HEK293 (cell line): Measurements from ENCODE around the gene TRIM66.

ENCODE experiments used
- CTCF ChIA-PET: fragments of 350-600 bp; formaldehyde crosslinking; extraction: SDS; loops from one replicate; lab custom pipeline; 2021; ENCODE audit warnings: antibody characterized with exemption; lab: Yijun Ruan, JAX
- POLR2A ChIA-PET: fragments of 300-600 bp; formaldehyde crosslinking; extraction: SDS; loops from one replicate; lab custom pipeline; 2020; ENCODE audit warnings: antibody characterized with exemption, inconsistent platforms; lab: Yijun Ruan, JAX
- H3K27ac ChIP-seq: fragments of 200-500 bp; sonication (Bioruptor generic); 2 replicates; pipeline ENCODE4 v1.5.1; 2014; ENCODE audit warnings: low read depth, low read length, control low read depth, inconsistent platforms; ENCODE audit errors: extremely low read depth
- H3K36me3 ChIP-seq, 2 experiments: fragments of 200-500 bp in 1 of 2; sonication (Bioruptor generic) in 1 of 2; 1 replicate in 1 of 2; 2 replicates in 1 of 2; pipeline ENCODE4 v1.5.1; 2014 to 2017; ENCODE audit warnings: inconsistent platforms in 2 of 2, low read length in 2 of 2; ENCODE audit not compliant: control insufficient read depth in 2 of 2, insufficient read depth in 1 of 2
- H3K4me1 ChIP-seq: fragments of 200-500 bp; sonication (Bioruptor generic); 2 replicates; pipeline ENCODE4 v1.5.1; 2014; ENCODE audit warnings: mild to moderate bottlenecking, low read length, inconsistent platforms; ENCODE audit not compliant: control insufficient read depth, insufficient read depth
- H3K4me3 ChIP-seq: 2 replicates; pipeline ENCODE4 v1.5.1; 2011; ENCODE audit warnings: low read depth, mild to moderate bottlenecking, control low read depth, low read length, moderate library complexity
- H3K9me3 ChIP-seq: fragments of 200-500 bp; sonication (Bioruptor generic); 2 replicates; pipeline ENCODE4 v1.5.1; 2014; ENCODE audit warnings: low read depth, low read length, inconsistent platforms; ENCODE audit not compliant: control insufficient read depth, insufficient read depth
- GLIS1 ChIP-seq: fragments of 450-650 bp; formaldehyde crosslinking; IDR thresholded peaks from 2 replicates; pipeline ENCODE4 v1.5.1; 2016; ENCODE audit warnings: missing biosample characterization, missing genetic modification characterization
- IKZF3 ChIP-seq: fragments of 450-650 bp; IDR thresholded peaks from 2 replicates; pipeline ENCODE4 v1.5.0; 2018; ENCODE audit warnings: missing biosample characterization, mild to moderate bottlenecking, missing genetic modification characterization, moderate library complexity
- KLF17 ChIP-seq: fragments of 450-650 bp; formaldehyde crosslinking; IDR thresholded peaks from 2 replicates; pipeline ENCODE4 v1.5.1; 2016; ENCODE audit warnings: missing biosample characterization, missing genetic modification characterization
- KLF8 ChIP-seq: fragments of 450-650 bp; formaldehyde crosslinking; IDR thresholded peaks from 2 replicates; pipeline ENCODE4 v1.5.1; 2016; ENCODE audit warnings: missing biosample characterization, missing genetic modification characterization
- MEIS1 ChIP-seq: sonication (generic); formaldehyde crosslinking; IDR thresholded peaks from 2 replicates; pipeline ENCODE4 v1.8.1; 2022; ENCODE audit warnings: missing genetic modification reagents, mild to moderate bottlenecking, borderline replicate concordance
- ZBTB17 ChIP-seq: fragments of 450-650 bp; formaldehyde crosslinking; IDR thresholded peaks from 2 replicates; pipeline ENCODE4 v1.5.1; 2016; ENCODE audit warnings: missing biosample characterization, missing genetic modification characterization
- ZBTB20 ChIP-seq: fragments of 450-650 bp; formaldehyde crosslinking; IDR thresholded peaks from 2 replicates; pipeline ENCODE4 v1.5.1; 2016; ENCODE audit warnings: missing biosample characterization, missing genetic modification characterization
- ZBTB44 ChIP-seq: fragments of 450-650 bp; IDR thresholded peaks from 2 replicates; pipeline ENCODE4 v1.5.1; 2018; ENCODE audit warnings: missing biosample characterization, mild to moderate bottlenecking, missing genetic modification characterization
- ZEB2 ChIP-seq: fragments of 450-650 bp; formaldehyde crosslinking; IDR thresholded peaks from 2 replicates; pipeline ENCODE4 v1.5.1; 2016; ENCODE audit warnings: missing biosample characterization, missing genetic modification characterization
- ZFHX2 ChIP-seq: fragments of 450-650 bp; formaldehyde crosslinking; conservative IDR thresholded peaks from 2 replicates; pipeline ENCODE4 v1.5.1; 2016; ENCODE audit warnings: missing biosample characterization, missing genetic modification characterization
- ZFP41 ChIP-seq: fragments of 450-650 bp; formaldehyde crosslinking; IDR thresholded peaks from 2 replicates; pipeline ENCODE4 v1.5.1; 2016; ENCODE audit warnings: missing biosample characterization, missing genetic modification characterization, borderline replicate concordance
- ZIC2 ChIP-seq: fragments of 450-650 bp; formaldehyde crosslinking; IDR thresholded peaks from 2 replicates; pipeline ENCODE4 v1.5.1; 2016; ENCODE audit warnings: missing biosample characterization, missing genetic modification characterization
- ZNF138 ChIP-seq: fragments of 450-650 bp; formaldehyde crosslinking; IDR thresholded peaks from 2 replicates; pipeline ENCODE4 v1.5.1; 2016; ENCODE audit warnings: missing biosample characterization, missing genetic modification characterization, borderline replicate concordance
- ZNF140 ChIP-seq: fragments of 450-650 bp; formaldehyde crosslinking; IDR thresholded peaks from 2 replicates; pipeline ENCODE4 v1.5.1; 2016; ENCODE audit warnings: missing biosample characterization, missing genetic modification characterization
- ZNF19 ChIP-seq: fragments of 450-650 bp; formaldehyde crosslinking; IDR thresholded peaks from 2 replicates; pipeline ENCODE4; 2016; ENCODE audit warnings: missing biosample characterization, missing genetic modification characterization, low read depth
- ZNF23 ChIP-seq: fragments of 450-650 bp; formaldehyde crosslinking; IDR thresholded peaks from 2 replicates; pipeline ENCODE4 v1.5.1; 2016; ENCODE audit warnings: missing biosample characterization, missing genetic modification characterization, borderline replicate concordance
- ZNF292 ChIP-seq: fragments of 450-650 bp; formaldehyde crosslinking; IDR thresholded peaks from 2 replicates; pipeline ENCODE4 v1.5.1; 2016; ENCODE audit warnings: low read depth, missing biosample characterization, missing genetic modification characterization, borderline replicate concordance
- ZNF433 ChIP-seq: fragments of 450-650 bp; formaldehyde crosslinking; IDR thresholded peaks from 2 replicates; pipeline ENCODE4 v1.5.1; 2016; ENCODE audit warnings: missing biosample characterization, missing genetic modification characterization, low read depth
- ZNF514 ChIP-seq: fragments of 450-650 bp; formaldehyde crosslinking; IDR thresholded peaks from 2 replicates; pipeline ENCODE4 v1.5.1; 2016; ENCODE audit warnings: missing biosample characterization, missing genetic modification characterization
- ZNF529 ChIP-seq: fragments of 450-650 bp; formaldehyde crosslinking; IDR thresholded peaks from 2 replicates; pipeline ENCODE4 v1.5.1; 2017; ENCODE audit warnings: missing genetic modification characterization, missing biosample characterization; ENCODE audit not compliant: insufficient replicate concordance
- ZNF530 ChIP-seq: fragments of 450-650 bp; formaldehyde crosslinking; IDR thresholded peaks from 2 replicates; pipeline ENCODE4 v1.5.1; 2016; ENCODE audit warnings: low read depth, missing biosample characterization, missing genetic modification characterization
- ZNF548 ChIP-seq: fragments of 450-650 bp; formaldehyde crosslinking; IDR thresholded peaks from 2 replicates; pipeline ENCODE4 v1.5.1; 2016; ENCODE audit warnings: missing biosample characterization, missing genetic modification characterization
- ZNF558 ChIP-seq: fragments of 450-650 bp; formaldehyde crosslinking; IDR thresholded peaks from 2 replicates; pipeline ENCODE4 v1.5.1; 2016; ENCODE audit warnings: missing biosample characterization, missing genetic modification characterization
- ZNF677 ChIP-seq: fragments of 450-650 bp; IDR thresholded peaks from 2 replicates; pipeline ENCODE4 v1.5.0; 2018; ENCODE audit warnings: missing biosample characterization, mild to moderate bottlenecking, missing genetic modification characterization, moderate library complexity
- ZNF768 ChIP-seq: fragments of 450-650 bp; formaldehyde crosslinking; IDR thresholded peaks from 2 replicates; pipeline ENCODE4 v1.5.1; 2018; ENCODE audit warnings: missing biosample characterization, mild to moderate bottlenecking, missing genetic modification characterization
- ZSCAN23 ChIP-seq: fragments of 450-650 bp; formaldehyde crosslinking; IDR thresholded peaks from 2 replicates; pipeline ENCODE4 v1.5.1; 2016; ENCODE audit warnings: missing biosample characterization, missing genetic modification characterization
- TF ChIP-seq, protein P1 (sequence below): fragments of 450-650 bp; formaldehyde crosslinking; IDR thresholded peaks from 2 replicates; pipeline ENCODE4 v1.5.1; 2017; ENCODE audit warnings: missing biosample characterization, missing genetic modification characterization

TRIM66 gene

GRCh38 chr11:8682303-8683114 lies at the start of gene TRIM66, which contains the start of gene RPL27A (continued):
- TF ChIP-seq ZSCAN23 (tag by site-specific recombination) = no peak
- no peak for TF ChIP-seq ZNF514 (tag by site-specific recombination)
- no peak for TF ChIP-seq ZNF677 (tag by site-specific recombination)
- TF ChIP-seq, all 188 proteins: peak for 37

GRCh38 chr11:8731647-8732323 lies 49.3 kb upstream of the TRIM66 start:
- no peak overlapping the region for H3K27ac ChIP-seq
- POLR2A ChIA-PET = no interaction called here
- no peak for TF ChIP-seq ZNF433 (tag by site-specific recombination)
- no peak for TF ChIP-seq ZBTB20 (tag by site-specific recombination)
- no peak for TF ChIP-seq ZNF19 (tag by site-specific recombination)
- no peak for TF ChIP-seq IKZF3 (tag by site-specific recombination)
- no peak for TF ChIP-seq ZNF140
- TF ChIP-seq KLF17 (tag by site-specific recombination) = no peak
- no peak for TF ChIP-seq ZNF558 (tag by site-specific recombination)
- no peak for TF ChIP-seq ZNF138 (tag by site-specific recombination)
- TF ChIP-seq, protein P1, sequence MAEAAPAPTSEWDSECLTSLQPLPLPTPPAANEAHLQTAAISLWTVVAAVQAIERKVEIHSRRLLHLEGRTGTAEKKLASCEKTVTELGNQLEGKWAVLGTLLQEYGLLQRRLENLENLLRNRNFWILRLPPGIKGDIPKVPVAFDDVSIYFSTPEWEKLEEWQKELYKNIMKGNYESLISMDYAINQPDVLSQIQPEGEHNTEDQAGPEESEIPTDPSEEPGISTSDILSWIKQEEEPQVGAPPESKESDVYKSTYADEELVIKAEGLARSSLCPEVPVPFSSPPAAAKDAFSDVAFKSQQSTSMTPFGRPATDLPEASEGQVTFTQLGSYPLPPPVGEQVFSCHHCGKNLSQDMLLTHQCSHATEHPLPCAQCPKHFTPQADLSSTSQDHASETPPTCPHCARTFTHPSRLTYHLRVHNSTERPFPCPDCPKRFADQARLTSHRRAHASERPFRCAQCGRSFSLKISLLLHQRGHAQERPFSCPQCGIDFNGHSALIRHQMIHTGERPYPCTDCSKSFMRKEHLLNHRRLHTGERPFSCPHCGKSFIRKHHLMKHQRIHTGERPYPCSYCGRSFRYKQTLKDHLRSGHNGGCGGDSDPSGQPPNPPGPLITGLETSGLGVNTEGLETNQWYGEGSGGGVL (tag by site-specific recombination) = no peak
- TF ChIP-seq ZNF530 (tag by site-specific recombination) = no peak
- no peak for TF ChIP-seq ZFP41 (tag by site-specific recombination)
- no peak for TF ChIP-seq ZNF23 (tag by site-specific recombination)
- H3K36me3 ChIP-seq = no peaks in the 10 kb centered on the region
- H3K9me3 ChIP-seq = no peaks in the 10 kb centered on the region
- CTCF ChIA-PET = interaction anchor here (0.7 kb wide), 1 partner anchor 452 kb away, joined by 3 read pairs; no protein-coding TSS in a partner anchor
- no peak overlapping the region for H3K4me3 ChIP-seq
- H3K4me1 ChIP-seq = peaks cover 13% of the 10 kb centered on the region

GRCh38 chr11:8730697-8731020 lies 48.2 kb upstream of the TRIM66 start:
- no peak overlapping the region for H3K27ac ChIP-seq
- no peaks in the 10 kb centered on the region for H3K9me3 ChIP-seq
- CTCF ChIA-PET = no interaction called here
- POLR2A ChIA-PET = no interaction called here
- H3K4me1 ChIP-seq = peaks cover 13% of the 10 kb centered on the region
- H3K36me3 ChIP-seq = peaks cover 0 to 4% of the 10 kb centered on the region in 2 experiments; a peak in 1 of 3 replicates
- no peak overlapping the region for H3K4me3 ChIP-seq
- TF ChIP-seq ZIC2 = no peak
- no peak for TF ChIP-seq ZNF292
- TF ChIP-seq ZFHX2 = no peak
- TF ChIP-seq ZBTB17 (tag by site-specific recombination) = no peak
- TF ChIP-seq GLIS1 (tag by site-specific recombination) = no peak
- no peak for TF ChIP-seq MEIS1
- TF ChIP-seq ZEB2 (tag by site-specific recombination) = no peak
- no peak for TF ChIP-seq ZNF548 (tag by site-specific recombination)
- TF ChIP-seq ZNF768 (tag by site-specific recombination) = no peak
- no peak for TF ChIP-seq ZBTB44 (tag by site-specific recombination)
- TF ChIP-seq KLF8 = no peak
- TF ChIP-seq ZNF529 = no peak
